ENCODE data around the gene PEDS1.
"Not testable (repeated sequence)": the region's sequence is repeated elsewhere in the genome, so short reads cannot be mapped to it uniquely, and the experiment has no call there.

The PEDS1 gene

DNA sequence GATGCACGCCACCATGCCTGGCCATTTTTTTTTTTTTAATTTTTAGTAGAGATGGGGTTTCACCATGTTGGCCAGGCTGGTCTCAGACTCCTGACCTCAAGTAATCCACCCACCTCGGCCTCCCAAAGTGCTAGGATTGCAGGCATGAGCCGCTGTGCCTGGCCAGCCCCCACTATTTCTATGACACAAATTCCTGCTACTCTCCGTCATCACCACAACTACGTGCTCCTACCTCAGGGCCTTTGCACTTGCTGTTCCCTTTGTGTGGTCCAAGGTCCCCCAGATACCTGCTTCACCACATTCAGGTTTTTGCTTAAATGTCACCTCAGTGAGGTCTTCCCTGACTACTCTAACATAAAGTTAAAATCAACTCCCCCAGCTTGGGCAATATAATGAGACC, 31.9 kb upstream of the PEDS1 start:
- peaks cover 58 to 65% of the 10 kb centered on the region in 2 experiments for H3K4me1 ChIP-seq (ENCODE audit: control insufficient read depth in 1 of 2, insufficient read depth in 1 of 2, low read depth in 1 of 2, low read length in 1 of 2)
- TF ChIP-seq, protein P1, sequence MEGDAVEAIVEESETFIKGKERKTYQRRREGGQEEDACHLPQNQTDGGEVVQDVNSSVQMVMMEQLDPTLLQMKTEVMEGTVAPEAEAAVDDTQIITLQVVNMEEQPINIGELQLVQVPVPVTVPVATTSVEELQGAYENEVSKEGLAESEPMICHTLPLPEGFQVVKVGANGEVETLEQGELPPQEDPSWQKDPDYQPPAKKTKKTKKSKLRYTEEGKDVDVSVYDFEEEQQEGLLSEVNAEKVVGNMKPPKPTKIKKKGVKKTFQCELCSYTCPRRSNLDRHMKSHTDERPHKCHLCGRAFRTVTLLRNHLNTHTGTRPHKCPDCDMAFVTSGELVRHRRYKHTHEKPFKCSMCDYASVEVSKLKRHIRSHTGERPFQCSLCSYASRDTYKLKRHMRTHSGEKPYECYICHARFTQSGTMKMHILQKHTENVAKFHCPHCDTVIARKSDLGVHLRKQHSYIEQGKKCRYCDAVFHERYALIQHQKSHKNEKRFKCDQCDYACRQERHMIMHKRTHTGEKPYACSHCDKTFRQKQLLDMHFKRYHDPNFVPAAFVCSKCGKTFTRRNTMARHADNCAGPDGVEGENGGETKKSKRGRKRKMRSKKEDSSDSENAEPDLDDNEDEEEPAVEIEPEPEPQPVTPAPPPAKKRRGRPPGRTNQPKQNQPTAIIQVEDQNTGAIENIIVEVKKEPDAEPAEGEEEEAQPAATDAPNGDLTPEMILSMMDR (IDR thresholded peaks at IDR 0.05) = no peak
- H3K27me3 ChIP-seq = no peaks in the 10 kb centered on the region
- no peaks in the 10 kb centered on the region for H3K36me3 ChIP-seq
- no peak overlapping the region for H3K27ac ChIP-seq
- H3K9me3 ChIP-seq = no peaks in the 10 kb centered on the region
- H3K4me3 ChIP-seq (ENCODE audit: low read depth in 1 of 2, low read length in 1 of 2) = no peak overlapping the region

DNA sequence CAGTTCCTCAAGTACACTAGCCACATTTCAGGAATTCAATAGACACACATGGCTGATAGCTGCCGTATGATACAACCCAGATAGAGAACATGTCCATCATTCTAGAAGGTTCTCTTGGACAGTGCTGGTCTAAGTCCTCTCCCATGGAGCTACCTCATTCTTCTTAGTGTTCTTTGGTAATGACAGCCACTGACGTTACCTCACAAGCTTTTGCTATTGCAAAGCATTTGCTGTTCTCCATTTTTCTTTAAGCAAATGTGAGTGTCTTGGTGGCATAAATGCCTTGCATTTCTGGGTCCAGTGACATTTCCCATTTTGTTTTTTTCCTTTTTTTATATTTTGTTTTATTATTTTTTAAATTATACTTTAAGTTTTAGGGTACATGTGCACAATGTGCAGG, 28.8 kb upstream of the PEDS1 start:
- no peaks in the 10 kb centered on the region for H3K36me3 ChIP-seq
- H3K27me3 ChIP-seq = no peaks in the 10 kb centered on the region
- H3K4me1 ChIP-seq (ENCODE audit: control insufficient read depth in 1 of 2, insufficient read depth in 1 of 2, low read depth in 1 of 2, low read length in 1 of 2) = peaks cover 31 to 41% of the 10 kb centered on the region in 2 experiments
- TF ChIP-seq, protein P1 (IDR thresholded peaks at IDR 0.05) = no peak
- H3K27ac ChIP-seq = peak overlapping the region; percentile 47
- no peaks in the 10 kb centered on the region for H3K9me3 ChIP-seq
- H3K4me3 ChIP-seq (ENCODE audit: low read depth in 1 of 2, low read length in 1 of 2) = no peak overlapping the region

DNA sequence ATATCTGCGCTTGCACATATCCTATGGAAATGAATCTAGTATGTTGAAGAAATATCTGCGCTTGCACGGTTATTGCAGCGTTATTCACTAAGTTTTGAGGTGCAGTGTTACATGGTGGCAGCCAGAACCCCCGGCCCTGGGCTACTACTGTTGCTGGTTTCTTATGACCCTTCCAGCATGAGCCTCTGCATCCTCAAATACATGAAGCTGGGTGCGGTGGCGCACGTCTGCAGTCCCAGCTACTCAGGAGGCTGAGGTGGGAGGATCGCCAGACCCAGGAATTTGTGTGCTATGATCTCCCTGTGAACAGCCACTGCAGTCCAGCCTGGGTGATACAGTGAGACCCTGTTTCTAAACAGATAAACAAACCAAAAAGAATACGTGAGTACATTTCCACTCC, 27.8 kb upstream of the PEDS1 start:
- H3K9me3 ChIP-seq = no peaks in the 10 kb centered on the region
- H3K4me1 ChIP-seq (ENCODE audit: control insufficient read depth in 1 of 2, insufficient read depth in 1 of 2, low read depth in 1 of 2, low read length in 1 of 2) = peaks cover 21 to 31% of the 10 kb centered on the region in 2 experiments
- no peaks in the 10 kb centered on the region for H3K36me3 ChIP-seq
- no peak overlapping the region for H3K4me3 ChIP-seq (ENCODE audit: low read depth in 1 of 2, low read length in 1 of 2)
- H3K27ac ChIP-seq = no peak overlapping the region
- TF ChIP-seq, protein P1 (IDR thresholded peaks at IDR 0.05) = no peak
- no peaks in the 10 kb centered on the region for H3K27me3 ChIP-seq

DNA sequence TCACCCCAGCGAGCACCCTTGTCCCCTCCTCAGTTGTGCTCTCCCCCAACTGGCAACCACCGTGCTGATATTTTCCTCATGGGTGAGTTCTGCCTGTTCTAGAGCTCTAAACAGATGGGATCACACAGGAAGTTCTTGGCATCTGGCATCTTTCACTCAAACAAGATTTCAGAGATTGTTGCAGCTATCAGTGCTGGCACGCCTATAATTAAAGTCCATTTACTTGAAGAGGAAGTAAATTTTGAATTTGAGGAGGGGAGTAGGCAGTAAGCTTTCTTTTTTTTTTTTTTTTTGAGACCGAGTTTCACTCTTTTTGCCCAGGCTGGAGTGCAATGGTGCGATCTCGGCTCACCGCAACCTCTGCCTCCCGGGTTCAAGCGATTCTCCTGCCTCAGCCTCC, 25.1 kb upstream of the PEDS1 start:
- H3K4me1 ChIP-seq (ENCODE audit: control insufficient read depth in 1 of 2, insufficient read depth in 1 of 2, low read depth in 1 of 2, low read length in 1 of 2) = peaks cover 17 to 26% of the 10 kb centered on the region in 2 experiments
- H3K27ac ChIP-seq; H3K9me3 ChIP-seq; H3K4me3 ChIP-seq (ENCODE audit: low read depth in 1 of 2, low read length in 1 of 2); H3K36me3 ChIP-seq; H3K27me3 ChIP-seq: not testable (repeated sequence)

DNA sequence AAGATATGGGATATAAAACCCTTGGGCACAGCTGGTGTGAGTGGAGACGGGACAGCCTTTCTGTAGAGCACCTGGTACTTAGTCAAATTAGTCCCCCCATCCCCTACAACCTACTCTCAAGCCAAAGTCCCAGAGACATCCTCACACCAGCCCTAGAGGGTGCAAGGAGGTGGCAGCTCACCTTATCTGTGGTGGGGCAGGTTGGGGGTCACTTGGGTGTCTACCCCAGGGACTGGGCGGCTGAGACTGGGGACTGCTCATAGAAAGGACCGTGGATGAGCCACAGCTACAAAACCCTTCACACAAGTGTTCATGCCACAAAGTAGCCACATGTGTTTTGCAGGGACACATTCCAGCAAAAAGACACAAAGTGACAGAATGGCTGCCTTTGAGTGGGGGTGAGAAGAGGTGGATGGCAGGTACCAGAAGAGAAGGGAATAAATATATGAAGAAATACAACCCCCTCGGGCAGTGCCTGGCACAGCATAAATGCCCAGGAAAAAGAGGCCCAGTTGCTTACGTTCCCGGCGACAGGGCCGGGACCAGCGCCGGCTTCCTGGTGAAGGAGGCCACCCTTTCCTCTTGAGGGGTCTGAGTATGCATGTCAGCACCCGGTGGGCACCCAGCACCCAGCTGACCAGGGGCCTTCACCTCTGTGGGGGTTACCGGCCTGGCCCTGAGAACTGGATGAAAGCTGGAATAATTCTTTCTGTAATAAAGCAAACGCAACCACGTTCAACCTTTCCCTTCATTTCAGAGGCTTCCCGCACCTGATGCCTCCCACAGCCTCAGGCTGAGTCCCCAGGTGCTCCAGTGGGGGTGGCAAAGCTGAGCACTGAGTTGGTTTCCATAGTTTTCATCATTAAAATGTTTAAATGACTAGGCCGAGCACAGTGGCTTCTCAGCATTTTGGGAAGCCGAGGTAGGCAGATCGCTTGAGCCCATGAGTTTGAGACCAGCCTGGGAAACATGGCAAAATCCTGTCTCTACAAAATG, 22.7 kb upstream of the PEDS1 start:
- H3K27ac ChIP-seq = no peak overlapping the region
- H3K9me3 ChIP-seq = no peaks in the 10 kb centered on the region
- no peaks in the 10 kb centered on the region for H3K36me3 ChIP-seq
- TF ChIP-seq, protein P1 (IDR thresholded peaks at IDR 0.05) = no peak
- H3K27me3 ChIP-seq = peaks cover 16% of the 10 kb centered on the region
- no peak overlapping the region for H3K4me3 ChIP-seq (ENCODE audit: low read depth in 1 of 2, low read length in 1 of 2)
- H3K4me1 ChIP-seq (ENCODE audit: control insufficient read depth in 1 of 2, insufficient read depth in 1 of 2, low read depth in 1 of 2, low read length in 1 of 2) = peaks cover 16 to 23% of the 10 kb centered on the region in 2 experiments

DNA sequence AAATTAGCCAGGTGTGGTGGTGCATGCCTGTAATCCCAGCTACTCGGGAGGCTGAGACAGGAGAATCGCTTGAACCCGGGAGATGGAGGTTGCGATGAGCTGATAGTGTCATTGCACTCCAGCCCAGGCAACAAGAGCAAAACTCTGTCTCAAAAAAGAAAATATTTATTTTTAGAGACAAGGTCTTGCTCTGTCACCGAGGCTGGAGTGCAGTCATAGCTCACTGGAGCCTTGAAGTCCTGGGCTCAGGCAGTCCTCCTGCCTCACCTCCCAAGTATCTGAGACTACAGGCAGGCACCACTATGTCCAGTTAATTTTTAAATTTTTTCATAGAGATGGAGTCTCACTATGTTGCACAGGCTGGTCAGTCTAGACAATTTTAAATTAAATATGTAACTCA, 20.9 kb upstream of the PEDS1 start:
- H3K4me1 ChIP-seq (ENCODE audit: control insufficient read depth in 1 of 2, insufficient read depth in 1 of 2, low read depth in 1 of 2, low read length in 1 of 2) = peaks cover 14 to 21% of the 10 kb centered on the region in 2 experiments
- TF ChIP-seq, protein P1 (IDR thresholded peaks at IDR 0.05) = no peak

More for the DNA sequence above, 20.9 kb upstream of the PEDS1 start:
- Histone ChIP-seq H3K9me3 (no peaks in the 10 kb centered on the region), H3K27me3 (peaks cover 16% of the 10 kb centered on the region), H3K27ac (no peak overlapping the region), H3K36me3 (no peaks in the 10 kb centered on the region), H3K4me3 (ENCODE audit: low read depth in 1 of 2, low read length in 1 of 2) (no peak overlapping the region)
